GDM1 (cell line): ENCODE measurements around the gene SERTAD2.
A peak's percentile ranks its signal among the peaks of the same experiment; 100 is the strongest.

Experiments used
- DNase-seq: peaks from one replicate; lab custom pipeline; 2025; lab: John Stamatoyannopoulos, UW

Gene SERTAD2

DNA sequence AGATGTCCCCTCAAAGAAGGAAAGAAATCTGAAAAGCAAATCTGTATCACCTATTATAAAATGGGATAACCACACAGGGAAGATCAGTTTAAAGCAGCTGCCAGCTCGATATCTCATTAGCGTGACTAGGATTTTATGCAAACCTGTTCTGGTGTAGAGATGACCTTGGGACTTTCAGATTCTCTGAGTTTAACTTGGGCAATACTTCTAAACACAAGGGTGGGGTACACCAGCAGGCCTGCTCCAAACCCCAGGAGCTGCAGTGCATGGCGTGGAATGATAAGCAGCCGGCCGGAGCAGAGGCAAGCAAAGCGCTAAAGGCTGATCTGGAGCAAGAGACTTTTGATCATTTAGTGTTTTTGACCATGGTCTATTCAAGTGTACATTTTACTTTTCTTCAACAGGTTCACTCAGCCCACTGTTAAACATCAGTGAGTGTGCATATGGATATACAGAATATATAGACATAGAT is 4.7 kb downstream of the SERTAD2 start:
- no peak for DNase-seq

DNA sequence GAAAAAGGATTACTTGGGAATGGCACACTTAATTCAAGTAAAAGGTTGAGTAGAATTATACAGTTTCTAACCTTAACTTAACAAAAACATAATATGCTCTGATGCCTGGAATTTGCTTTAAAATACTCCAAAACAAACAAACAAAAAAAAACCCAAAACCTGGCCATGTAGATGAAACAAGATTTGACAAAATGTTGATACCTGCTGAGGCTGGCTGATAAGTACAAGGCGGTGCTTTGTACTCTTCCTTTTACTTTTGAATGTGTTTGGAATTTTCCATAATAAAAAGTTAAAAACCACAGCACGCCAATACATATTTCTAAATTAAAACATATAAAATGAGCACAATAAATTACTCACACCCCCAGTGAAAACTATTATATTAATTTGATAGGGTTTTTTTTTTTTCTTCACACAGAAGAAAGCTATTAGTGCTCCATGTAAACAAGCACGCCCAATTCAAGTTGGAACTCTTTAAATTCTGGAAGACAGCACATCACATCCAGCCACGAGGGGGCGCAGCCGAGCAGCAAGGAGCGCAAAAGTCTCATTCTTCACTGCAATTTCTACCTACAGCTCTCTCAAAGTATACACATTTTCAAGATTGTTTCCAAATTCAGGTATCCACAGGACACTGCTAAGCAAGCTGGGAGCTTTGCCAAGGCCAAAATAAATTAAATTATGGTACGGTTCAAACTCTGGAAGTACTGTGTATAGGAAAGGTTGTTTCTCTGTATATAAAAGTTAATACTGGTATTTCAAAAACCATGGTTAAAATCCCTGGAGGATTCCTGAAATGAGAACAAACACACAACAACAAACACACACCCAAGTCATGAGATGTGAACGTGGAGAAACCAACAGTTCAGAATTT is 7.5 kb downstream of the SERTAD2 start:
- peak; percentile 67 for DNase-seq

DNA sequence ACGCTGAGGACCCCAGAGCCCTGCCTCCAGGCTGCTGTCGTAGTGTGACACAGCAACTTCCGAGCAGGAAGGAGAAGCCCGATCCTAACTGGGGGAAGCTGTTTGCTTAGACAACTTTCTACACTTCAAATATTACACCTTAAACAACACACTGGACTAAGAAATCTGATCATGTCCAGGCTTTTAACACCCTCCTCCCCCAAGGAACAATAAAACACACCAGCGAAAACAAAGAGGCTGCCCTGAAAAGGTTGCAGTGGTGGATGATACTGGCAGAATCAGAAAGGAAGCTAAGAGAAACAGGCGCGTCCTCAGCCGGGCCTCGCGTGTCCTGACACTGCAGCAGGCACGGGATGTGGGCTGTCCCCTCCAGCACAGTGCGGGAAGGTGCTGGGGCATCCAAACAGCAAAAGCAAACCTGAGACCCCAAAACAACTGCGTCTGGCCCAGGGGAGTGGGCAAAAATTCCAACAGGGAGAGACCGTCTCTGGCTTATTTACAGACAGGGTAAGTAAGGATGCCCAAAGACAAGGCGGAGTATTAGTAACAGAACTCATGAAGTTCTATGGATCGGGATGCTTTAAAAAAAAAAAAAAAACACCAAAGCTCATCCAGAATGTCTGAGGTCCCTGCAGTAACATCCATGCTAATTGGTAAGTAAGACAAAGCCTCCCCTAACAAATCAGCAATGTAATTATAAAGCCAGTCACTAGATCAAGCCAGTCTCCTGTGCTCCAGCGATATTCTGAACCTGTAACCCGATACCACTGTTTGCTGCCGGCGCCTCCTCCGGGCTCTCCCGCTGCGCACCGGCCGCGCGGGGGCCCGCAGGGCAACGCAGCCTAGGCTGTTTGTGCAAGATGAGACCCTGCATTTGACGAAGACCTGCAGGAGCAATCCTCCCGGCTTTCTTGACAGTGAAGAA is 9.0 kb downstream of the SERTAD2 start:
- peak; percentile 73 for DNase-seq

DNA sequence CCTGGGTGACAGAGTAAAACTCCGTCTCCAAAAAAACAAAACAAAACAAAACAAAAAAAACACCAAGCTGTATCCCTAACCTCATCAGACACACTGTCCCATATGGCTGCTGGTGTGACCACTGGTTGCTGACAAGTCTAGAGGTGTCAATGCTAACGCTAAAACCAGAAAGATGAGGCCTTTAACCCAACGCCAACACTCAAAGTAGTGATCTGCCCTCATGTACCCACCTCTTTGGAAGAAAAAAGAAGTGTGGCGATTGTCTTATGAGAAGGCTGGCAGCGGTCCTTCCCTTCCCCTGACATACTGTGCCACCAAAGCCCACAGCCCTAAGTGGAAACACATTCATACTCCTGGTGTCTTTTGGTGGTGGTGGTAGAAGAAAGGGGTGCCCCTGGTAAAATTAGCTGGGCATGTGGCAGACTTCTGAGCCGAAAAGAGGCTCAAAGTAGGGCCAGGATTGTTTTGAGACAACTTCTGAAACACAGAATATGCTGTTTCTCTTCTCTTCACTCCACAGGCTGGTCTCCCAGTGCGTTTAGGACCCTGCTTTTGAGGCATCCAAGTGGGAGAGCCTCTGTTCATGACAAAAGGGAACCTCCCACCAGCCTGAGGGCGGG is 9.8 kb downstream of the SERTAD2 start:
- DNase-seq = no peak

DNA sequence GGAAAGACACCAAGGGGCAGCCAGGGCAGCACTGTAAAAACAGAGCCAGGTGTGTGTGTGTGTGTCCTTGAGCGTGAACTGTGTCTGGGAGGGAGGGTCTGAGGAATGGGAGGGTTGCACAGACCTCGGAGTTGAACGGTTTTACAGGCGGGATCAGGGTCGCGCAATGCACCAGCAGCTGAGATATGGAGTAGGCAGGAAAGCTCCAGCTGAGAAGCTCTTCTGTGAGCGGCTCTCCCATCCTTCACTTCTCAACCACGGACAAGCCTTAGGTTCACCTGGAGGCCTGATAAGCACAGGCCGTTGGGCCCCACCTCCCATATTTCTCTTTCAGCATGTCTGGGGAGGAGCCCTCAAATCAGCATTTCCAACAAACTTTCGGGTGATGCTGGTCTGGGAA is 12.1 kb downstream of the SERTAD2 start:
- DNase-seq = no peak

DNA sequence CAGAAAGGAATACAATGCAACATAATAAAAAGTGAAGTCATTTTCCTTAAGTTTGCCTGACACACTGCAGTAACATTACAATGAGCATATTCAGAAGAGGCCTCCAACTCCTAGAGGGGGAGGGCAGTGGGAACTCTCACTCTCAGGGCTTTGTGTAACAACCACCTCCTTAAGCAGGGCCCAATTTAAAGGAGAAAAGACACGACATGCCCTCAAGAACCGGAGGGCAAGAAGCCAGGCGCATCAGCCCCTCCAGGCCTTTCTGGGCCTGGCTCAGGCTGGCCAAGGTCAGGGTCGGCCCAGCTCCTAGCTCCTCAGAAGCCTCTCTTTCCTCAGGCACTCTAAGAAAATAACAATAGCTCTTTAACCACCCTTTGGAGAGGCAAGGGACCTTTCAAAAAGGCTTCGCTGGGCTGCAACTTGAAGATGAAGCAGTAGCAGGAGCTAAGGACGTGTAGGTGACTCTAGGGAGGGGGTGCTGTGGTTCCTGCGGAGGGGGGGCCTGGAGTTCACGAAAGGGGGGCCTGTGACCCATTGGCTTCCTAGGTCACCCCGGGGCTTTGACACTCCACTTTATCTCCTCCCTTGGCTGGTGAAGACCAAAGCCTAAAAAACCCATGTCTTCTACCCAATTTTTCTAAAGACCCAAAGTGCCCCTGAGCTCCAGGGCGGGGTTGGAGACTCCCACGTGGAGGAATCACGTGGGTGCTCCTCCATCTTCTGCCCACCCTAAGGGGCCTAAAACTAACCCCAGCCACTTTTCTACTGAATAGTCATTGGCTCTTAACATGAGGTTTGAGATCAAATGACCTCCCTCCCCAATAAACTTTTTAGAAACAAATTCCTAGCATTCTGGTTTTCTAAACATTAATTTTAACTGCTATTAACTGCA is 13.3 kb downstream of the SERTAD2 start:
- DNase-seq = no peak

DNA sequence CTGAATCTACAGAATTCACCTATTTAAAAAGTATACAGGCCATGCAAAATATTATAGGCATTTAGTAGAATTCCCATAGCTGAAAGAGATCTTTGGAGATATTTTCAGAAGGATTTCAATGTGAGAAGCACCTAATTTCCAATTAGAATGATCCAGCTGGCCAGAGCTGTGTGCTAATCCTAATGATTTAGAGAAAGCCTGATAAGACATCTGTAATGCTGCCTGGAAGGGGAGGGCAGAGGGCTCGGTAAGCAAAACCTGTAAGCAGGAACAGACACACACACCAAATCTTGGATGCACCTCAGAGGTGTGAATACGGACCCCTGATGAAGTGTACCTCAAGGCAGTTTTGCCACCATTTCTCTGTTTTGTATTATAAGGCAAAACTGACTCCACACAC is 14.0 kb downstream of the SERTAD2 start:
- no peak for DNase-seq

DNA sequence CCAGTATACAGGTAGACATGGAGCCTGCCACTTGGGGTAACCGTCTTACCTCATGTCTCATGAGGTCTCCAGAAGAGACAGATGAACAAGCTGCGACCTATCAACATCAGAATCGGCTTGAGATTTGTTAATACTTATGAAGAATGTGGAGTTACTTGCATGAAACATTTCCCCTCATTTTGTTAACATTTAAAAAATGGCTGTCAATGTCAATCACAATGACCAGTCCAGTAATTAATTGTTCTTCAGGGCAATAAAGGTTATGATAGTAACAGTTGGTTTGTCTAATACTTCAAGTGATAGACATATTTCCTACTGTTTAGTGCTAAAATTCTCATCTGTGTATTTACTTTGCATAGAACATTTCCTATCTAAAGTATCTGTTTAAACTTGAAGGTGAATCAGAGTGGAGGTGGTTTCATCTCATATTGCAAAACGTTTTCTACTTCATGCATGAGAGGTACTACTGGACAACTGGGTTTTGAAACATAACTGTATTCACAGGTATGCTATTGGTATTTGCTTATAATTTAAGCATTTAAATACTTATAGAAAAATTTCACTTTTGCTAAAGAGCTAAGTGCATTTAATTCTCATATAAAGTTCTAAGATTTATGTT is 15.1 kb downstream of the SERTAD2 start:
- DNase-seq = no peak

DNA sequence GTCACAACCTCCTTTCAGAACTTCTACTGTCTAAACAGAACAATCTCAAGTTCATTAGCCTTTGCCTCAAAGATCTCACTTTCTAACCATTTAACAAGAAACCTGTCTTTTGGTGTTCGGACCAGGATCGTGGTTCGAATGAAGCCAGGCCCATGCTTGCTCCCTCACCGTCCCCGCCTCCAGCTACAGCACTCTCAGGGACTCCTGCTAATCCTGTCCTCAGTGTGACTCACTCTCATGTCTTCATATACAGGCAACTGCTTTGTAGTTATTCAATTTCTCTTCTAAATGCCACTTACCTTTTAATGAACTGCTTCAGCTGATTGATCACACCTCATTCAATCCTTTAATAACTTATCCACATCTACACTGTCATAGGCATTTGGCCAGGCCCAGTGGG is 15.8 kb downstream of the SERTAD2 start:
- DNase-seq = no peak

DNA sequence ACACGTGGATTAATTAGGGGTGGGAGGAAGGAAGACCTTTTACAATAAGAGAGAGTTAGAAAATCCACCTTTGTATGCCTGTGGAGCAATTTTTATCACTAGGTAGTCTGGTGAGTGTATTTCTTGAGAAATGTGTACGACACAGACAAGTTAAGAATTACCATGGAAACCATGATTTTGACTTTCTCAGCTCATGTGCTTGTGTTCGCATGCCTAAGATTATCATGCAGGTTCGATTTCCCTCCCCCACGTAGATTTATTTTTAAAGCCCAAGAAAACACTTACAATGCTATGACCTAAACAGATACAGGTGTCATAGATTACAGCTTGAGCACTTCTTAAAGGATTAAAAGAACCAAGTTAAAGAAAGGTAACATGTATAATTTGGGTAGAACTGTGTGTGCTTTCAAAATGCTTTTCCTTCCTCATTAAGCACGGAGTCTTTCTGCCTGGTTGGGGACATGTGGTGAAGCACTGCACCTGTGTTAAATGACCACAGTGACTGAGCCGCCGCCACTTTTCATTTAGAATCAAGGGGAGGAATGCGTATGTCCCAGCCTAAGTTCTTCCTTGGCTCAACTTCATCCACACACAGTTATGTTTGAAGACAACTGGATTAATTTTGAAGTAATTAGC is 16.6 kb downstream of the SERTAD2 start:
- peak; percentile 10 for DNase-seq

DNA sequence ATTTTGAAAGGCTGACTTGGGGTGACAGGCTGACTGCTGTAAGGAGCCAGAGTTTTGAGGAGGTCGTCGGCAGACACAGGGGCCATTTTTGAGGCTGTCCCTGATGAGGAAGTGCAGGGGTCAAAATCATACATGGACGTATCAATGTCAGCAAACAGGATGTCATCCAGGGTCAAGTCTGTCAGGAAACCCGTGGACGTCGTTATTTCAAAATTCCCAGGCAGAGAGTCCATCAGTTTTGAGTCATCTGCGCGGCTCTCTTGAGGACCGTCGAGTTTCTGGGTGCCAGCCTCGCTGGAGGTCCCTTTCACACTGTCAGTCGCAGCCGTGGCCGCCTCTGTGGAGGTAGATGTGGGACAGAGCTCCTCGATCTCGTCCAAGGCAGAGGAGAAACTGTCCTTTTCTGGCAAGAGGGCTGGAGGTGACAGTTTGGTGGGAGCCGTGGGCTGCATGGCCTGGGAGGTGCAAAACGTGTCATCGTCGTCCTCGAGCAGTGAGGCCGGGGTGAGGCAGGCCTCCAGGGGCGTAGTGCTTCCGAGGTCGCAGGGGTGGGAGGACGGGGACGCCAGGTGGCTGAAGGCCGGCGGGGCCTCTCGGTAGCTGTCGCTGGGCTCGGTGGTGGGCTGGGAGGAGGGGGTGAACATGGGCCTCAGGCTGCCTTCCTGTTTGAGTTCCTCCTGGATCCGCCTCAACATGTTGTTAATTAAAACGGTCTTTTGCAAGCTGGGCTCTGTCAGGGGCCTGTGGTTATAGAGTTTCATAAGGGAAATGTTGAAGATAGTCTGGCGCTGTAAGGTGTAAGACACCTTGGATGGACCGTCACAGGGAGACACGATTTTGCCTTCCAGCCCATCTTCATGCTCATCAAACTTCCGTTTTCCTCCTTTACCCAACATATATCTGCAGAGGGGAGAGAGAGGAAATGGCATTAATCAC is 17.5 kb downstream of the SERTAD2 start:
- peak; percentile 61 for DNase-seq

DNA sequence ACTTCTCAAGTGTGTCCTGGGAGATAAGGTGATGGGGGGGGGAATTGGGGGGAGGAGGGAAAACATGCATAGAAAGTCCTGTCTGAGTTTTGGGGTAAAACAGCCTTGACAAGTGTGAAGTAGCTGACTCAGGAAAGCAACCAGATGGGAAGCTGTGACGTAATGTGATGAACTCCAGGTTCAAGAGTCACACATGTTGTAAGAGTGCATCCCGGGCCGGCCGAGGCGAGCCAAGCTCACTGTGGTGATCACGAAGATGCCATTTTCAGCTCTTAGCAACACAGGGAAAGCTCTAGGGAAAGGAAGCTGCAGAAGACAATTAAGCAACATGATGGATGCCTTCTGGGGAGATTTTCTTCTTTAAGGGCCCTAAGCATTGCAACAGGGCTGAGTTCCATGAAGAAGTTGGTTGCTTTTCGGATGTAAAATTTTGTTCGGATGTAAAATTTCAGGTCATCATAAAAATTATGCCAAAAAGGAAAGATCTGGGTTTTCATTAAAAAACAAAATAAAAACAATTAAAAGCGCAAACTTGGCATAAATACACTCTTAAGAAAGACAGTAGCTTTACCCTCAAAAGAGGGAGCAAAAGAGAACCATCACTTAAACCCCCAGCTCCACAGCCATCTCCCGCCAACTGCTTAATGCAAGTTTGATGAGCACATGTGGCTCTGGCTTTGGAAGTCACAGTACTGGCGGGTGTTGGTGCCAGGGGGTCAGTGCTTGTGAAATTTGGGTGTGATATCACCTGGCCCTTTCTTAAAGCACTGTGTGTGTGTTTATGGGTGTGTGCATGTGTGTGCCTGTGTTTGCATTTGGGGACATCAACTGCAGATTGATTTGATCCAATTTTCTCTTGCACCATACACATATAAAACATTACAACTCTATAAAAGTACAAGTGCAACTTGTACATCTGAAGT is 19.1 kb downstream of the SERTAD2 start:
- DNase-seq = no peak

DNA sequence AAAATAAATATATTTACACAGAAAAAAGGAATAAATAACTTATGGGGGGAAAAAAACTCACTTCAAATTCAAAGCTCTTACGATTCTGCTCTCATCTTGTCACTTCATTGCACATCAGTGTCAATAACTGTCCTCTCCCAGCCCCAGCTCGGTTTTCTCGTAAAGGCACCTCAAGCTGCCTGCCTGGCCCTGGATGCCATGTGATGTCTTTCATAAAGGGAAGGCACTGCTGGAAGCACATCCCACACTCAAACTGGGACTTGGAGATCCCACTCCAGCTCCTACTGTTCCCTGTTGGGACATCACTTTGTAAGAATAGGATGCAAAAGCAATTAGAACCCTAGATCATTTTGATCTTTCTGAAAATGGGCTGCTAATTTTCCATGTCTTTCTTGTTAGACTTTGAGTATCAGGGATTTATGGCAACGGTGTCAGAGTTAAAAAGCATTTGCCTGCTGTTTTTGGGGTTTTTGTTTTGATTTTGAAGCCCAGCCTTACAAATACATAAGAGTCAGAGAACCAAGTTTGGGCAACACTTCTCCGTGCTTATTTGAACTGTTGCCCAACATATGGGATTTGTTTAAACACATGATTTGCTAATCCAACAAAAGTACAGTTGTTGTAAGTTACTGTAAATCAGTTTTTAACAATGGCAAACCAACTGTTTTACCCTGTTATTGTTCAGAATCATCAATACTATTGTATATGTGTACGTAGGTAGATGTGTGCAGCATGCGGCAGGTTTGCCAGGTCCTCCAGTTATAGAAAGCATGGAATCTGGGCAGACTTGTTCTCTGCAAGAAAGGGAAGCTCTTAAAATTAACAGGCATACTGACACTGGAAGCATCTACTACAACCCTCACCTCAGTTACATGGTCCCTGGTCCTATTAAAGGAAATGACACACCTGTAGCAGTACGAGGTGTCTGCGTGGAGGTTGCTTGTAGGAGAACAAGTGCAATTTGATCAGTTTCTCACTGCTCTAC is 20.6 kb downstream of the SERTAD2 start:
- no peak for DNase-seq

DNA sequence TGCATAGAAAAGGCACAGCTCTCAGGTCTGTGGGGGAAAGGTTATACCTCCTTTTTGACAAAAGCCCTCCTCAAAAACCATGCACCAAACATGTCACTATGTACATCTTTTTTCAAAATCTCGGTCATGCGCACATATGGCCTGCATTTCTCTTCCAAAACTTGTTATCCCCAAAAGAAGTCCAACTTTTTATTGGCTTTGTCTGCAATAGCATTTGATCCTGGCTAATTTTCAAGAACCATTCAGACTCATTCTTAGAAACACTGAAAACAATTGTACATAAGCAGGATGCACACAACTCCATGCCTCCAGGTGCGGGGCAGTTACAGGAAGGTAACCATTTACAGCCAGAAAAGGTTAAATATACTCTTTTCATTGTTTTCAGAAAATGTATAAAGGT is 21.9 kb downstream of the SERTAD2 start:
- no peak for DNase-seq

DNA sequence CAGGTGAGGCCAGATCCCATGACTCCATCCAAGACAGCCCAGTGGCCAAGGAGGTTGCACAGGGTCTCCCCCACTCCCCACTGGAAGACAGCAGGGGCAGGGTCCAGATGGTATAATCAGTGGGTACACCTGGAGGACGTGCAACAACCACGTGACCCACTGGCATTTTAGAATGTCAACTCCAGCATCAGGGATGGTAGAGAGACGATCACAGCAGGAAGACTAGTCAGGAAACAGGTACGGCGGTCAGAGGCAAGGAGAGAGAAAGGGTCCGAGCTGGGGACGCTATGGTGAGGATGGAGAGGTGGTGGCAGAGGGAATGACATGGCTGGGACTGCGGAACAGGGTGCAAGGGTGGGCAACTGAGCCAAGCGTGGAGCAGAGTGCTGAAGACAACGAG is 23.0 kb downstream of the SERTAD2 start:
- DNase-seq = no peak

DNA sequence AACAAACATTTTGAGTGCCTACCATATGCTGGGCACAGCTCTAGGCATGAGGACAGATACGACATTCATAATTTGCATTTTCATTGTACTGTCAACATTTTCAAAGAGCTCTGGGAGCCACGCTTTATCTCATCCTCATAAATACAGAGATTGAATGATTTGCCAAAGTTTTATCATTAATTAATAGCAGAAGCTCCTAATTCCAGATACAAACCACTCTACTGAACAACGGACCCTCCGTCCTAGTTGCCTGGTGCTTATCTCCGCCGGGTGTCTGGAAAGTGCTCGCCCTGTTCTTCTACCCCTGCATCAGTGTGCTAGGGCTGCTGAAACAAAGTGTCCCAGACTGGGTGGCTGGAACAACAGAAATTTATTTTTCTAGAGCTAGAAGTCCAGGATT is 23.8 kb downstream of the SERTAD2 start:
- no peak for DNase-seq

DNA sequence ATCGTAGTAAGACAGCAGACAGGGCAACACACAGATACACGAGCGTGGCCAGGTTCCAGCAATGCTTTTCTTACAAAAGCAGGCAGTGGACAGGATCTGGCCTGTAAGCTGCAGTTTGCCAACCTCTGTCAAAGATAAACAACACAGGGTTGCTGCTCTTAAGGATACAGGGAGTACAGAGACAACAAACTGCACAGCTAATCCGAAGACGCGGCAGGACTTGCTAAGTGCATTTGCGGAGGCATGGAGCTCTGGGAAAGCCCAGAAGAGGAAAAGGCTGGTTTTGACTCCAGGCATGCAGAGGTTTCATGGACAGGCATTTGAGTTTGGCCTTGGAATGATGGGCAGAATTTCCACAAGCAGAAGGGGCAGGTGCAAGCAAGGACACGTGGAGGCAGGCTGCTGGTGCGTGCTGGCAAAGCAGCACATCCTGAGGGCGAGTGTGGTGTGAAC is 24.4 kb downstream of the SERTAD2 start:
- no peak for DNase-seq
